ENCODE results near the gene RIPOR2. TPM values are rescaled to one million over a fixed set of nuclear protein-coding genes. Genes with fewer than 3 reads are reported as not detected.

Gene RIPOR2
- total and polyA plus RNA-seq, 10 of the 15 experiments (the other 5 are each of a cell fraction or from before 2014, with no cell fraction given): 22.2 to 48.2 (median 34.7) TPM

DNA sequence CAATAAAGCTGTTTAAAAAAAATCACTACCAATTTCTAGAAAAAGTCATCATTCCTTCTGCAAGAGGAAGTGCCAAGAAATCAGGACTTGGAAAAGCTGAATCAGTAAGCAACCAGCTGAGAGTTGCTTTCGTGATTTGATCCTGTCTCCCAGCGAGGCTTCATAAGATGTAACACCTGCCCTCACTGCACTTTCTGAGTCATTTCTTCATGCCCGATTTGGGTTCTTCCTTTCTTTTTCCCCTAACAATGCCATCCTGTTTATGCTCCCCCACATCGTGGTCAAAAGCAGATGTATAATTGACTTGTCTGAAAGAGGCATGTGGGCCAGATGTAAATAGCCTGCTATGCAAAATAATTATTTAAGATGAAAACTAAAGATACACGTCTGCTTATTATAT, 52.1 kb downstream of the RIPOR2 start (continued):
- TF ChIP-seq PAX5 (IDR thresholded peaks at IDR 0.05; ENCODE audit: borderline replicate concordance, low read depth, low read length) (peak; percentile 51; the same call in 1 of the 2 replicates), IKZF1 (conservative IDR thresholded peaks at IDR 0.05) (peak; percentile 87), BCL11A (IDR thresholded peaks at IDR 0.05; ENCODE audit: low read depth, low read length) (peak; percentile 72; the same call in 1 of the 2 replicates), TCF3 (IDR thresholded peaks at IDR 0.05; ENCODE audit: borderline replicate concordance, insufficient read depth, low read depth, low read length) (peak; percentile 91), SRF (IDR thresholded peaks at IDR 0.05; ENCODE audit: low read depth in 2 of 2, low read length in 2 of 2) (peak in 1 of 2 experiments; percentile 65; a peak in 1 of 4 replicates), MTA2 (IDR thresholded peaks at IDR 0.05; ENCODE audit: low read depth) (peak; percentile 80), NFIC (IDR thresholded peaks at IDR 0.05; ENCODE audit: low read depth, low read length) (peak; percentile 75), NR2C2 (IDR thresholded peaks at IDR 0.05; ENCODE audit: borderline replicate concordance, control insufficient read depth, insufficient read length, low read depth) (no peak), TBL1XR1 (IDR thresholded peaks at IDR 0.05; ENCODE audit: low read depth, low read length) (0 out of 2 replicates have a peak, but pooled peaks have one; percentile 16), EED (IDR thresholded peaks at IDR 0.05; ENCODE audit: low read depth) (peak; percentile 97), SREBF2 (IDR thresholded peaks at IDR 0.05; ENCODE audit: low read length) (no peak), NRF1 (conservative IDR thresholded peaks at IDR 0.05; ENCODE audit: low read depth, low read length) (no peak), FOXK2 (IDR thresholded peaks at IDR 0.05) (0 out of 2 replicates have a peak, but pooled peaks have one; percentile 36), ZNF384 (IDR thresholded peaks at IDR 0.05; ENCODE audit: borderline replicate concordance, low read depth, low read length) (no peak), BRCA1 (IDR thresholded peaks at IDR 0.05; ENCODE audit: low read depth, low read length) (no peak), NFYB (IDR thresholded peaks at IDR 0.05; ENCODE audit: insufficient read depth, low read depth, low read length) (no peak)
- TF ChIP-seq, protein P1, sequence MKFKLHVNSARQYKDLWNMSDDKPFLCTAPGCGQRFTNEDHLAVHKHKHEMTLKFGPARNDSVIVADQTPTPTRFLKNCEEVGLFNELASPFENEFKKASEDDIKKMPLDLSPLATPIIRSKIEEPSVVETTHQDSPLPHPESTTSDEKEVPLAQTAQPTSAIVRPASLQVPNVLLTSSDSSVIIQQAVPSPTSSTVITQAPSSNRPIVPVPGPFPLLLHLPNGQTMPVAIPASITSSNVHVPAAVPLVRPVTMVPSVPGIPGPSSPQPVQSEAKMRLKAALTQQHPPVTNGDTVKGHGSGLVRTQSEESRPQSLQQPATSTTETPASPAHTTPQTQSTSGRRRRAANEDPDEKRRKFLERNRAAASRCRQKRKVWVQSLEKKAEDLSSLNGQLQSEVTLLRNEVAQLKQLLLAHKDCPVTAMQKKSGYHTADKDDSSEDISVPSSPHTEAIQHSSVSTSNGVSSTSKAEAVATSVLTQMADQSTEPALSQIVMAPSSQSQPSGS (IDR thresholded peaks at IDR 0.05; ENCODE audit: low read length): peak; percentile 79
- TF ChIP-seq, protein P2, sequence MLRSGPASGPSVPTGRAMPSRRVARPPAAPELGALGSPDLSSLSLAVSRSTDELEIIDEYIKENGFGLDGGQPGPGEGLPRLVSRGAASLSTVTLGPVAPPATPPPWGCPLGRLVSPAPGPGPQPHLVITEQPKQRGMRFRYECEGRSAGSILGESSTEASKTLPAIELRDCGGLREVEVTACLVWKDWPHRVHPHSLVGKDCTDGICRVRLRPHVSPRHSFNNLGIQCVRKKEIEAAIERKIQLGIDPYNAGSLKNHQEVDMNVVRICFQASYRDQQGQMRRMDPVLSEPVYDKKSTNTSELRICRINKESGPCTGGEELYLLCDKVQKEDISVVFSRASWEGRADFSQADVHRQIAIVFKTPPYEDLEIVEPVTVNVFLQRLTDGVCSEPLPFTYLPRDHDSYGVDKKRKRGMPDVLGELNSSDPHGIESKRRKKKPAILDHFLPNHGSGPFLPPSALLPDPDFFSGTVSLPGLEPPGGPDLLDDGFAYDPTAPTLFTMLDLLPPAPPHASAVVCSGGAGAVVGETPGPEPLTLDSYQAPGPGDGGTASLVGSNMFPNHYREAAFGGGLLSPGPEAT (IDR thresholded peaks at IDR 0.05; ENCODE audit: low read depth): peak; percentile 48; the same call in 1 of the 2 replicates
- TF ChIP-seq, protein P3, sequence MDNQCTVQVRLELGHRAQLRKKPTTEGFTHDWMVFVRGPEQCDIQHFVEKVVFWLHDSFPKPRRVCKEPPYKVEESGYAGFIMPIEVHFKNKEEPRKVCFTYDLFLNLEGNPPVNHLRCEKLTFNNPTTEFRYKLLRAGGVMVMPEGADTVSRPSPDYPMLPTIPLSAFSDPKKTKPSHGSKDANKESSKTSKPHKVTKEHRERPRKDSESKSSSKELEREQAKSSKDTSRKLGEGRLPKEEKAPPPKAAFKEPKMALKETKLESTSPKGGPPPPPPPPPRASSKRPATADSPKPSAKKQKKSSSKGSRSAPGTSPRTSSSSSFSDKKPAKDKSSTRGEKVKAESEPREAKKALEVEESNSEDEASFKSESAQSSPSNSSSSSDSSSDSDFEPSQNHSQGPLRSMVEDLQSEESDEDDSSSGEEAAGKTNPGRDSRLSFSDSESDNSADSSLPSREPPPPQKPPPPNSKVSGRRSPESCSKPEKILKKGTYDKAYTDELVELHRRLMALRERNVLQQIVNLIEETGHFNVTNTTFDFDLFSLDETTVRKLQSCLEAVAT (IDR thresholded peaks at IDR 0.05): no peak
- TF ChIP-seq, protein P4, sequence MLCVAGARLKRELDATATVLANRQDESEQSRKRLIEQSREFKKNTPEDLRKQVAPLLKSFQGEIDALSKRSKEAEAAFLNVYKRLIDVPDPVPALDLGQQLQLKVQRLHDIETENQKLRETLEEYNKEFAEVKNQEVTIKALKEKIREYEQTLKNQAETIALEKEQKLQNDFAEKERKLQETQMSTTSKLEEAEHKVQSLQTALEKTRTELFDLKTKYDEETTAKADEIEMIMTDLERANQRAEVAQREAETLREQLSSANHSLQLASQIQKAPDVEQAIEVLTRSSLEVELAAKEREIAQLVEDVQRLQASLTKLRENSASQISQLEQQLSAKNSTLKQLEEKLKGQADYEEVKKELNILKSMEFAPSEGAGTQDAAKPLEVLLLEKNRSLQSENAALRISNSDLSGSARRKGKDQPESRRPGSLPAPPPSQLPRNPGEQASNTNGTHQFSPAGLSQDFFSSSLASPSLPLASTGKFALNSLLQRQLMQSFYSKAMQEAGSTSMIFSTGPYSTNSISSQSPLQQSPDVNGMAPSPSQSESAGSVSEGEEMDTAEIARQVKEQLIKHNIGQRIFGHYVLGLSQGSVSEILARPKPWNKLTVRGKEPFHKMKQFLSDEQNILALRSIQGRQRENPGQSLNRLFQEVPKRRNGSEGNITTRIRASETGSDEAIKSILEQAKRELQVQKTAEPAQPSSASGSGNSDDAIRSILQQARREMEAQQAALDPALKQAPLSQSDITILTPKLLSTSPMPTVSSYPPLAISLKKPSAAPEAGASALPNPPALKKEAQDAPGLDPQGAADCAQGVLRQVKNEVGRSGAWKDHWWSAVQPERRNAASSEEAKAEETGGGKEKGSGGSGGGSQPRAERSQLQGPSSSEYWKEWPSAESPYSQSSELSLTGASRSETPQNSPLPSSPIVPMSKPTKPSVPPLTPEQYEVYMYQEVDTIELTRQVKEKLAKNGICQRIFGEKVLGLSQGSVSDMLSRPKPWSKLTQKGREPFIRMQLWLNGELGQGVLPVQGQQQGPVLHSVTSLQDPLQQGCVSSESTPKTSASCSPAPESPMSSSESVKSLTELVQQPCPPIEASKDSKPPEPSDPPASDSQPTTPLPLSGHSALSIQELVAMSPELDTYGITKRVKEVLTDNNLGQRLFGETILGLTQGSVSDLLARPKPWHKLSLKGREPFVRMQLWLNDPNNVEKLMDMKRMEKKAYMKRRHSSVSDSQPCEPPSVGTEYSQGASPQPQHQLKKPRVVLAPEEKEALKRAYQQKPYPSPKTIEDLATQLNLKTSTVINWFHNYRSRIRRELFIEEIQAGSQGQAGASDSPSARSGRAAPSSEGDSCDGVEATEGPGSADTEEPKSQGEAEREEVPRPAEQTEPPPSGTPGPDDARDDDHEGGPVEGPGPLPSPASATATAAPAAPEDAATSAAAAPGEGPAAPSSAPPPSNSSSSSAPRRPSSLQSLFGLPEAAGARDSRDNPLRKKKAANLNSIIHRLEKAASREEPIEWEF (IDR thresholded peaks at IDR 0.05; ENCODE audit: insufficient replicate concordance, low read depth, low read length): peak; percentile 34
